Effector CD8-positive, alpha-beta T cell (primary cell): ENCODE results near the gene ZNRD2.

Experiments
- DNase-seq: peaks from one replicate; lab custom pipeline; 2025; lab: John Stamatoyannopoulos, UW

The ZNRD2 gene

DNA sequence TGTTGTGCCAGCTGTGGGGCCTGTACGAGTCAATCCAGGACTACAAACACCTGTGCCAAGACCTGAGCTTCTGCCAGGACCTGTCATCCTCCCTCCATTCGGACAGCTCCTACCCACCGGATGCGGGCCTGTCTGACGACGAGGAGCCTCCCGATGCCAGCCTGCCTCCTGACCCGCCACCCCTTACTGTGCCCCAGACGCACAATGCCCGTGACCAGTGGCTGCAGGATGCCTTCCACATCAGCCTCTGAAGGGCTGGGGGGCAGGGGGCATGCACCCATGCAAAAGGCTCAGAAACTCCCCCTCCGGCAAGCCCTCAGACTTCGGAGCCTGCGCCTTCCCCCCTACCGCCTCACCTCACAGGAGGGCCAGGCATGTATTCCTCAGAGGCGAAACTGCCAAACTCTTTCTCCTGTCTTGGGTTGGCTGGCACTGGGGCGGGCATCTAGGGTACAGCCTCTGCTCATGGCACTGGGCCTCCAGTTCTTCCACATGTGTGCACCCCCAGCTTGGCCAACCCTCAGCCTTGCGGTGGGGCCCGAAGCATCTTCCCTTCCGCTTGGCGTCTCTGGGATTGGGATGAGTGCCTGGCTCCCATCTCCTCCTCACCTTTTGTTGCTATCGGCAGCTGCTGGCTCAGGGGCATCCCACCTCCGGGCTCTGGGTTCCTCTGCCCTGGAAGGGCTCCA lies 3.3 kb downstream of the ZNRD2 start:
- no peak for DNase-seq

DNA sequence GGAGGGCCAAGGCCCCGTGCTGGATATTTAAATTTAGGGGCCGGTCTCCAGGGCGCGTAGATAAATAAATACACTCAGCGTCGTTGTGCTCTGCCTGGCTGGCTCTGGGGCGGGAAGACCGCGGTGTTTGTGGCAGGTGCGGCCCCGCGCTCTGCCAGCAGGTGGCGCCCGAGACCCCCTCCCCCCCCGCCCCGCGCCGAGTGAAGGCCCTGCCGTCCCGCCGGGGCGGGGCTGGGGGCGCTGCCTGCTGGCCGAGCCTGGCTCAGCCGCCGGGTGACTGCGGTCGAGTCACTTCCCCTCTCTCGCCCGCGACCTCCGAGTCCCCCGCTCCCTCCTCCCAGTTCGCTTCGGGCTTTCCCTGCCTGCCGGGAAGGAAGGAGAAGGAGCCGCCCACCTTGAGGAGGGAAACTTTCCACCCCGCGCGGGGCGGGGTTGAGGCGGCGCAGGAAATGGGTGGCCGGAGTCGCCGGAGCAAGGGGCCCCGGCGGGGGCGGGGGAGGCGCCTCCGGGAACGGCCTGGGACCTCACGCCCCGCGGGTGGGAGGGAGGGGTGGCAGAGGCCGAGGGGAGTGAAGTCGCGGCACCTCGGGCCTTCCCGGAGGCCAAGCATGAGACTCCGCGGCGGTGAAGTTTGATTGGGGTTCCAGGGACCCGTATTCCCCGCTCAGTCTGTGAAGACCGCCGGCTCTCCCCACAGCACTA lies 4.0 kb downstream of the ZNRD2 start:
- peak; percentile 79 for DNase-seq

DNA sequence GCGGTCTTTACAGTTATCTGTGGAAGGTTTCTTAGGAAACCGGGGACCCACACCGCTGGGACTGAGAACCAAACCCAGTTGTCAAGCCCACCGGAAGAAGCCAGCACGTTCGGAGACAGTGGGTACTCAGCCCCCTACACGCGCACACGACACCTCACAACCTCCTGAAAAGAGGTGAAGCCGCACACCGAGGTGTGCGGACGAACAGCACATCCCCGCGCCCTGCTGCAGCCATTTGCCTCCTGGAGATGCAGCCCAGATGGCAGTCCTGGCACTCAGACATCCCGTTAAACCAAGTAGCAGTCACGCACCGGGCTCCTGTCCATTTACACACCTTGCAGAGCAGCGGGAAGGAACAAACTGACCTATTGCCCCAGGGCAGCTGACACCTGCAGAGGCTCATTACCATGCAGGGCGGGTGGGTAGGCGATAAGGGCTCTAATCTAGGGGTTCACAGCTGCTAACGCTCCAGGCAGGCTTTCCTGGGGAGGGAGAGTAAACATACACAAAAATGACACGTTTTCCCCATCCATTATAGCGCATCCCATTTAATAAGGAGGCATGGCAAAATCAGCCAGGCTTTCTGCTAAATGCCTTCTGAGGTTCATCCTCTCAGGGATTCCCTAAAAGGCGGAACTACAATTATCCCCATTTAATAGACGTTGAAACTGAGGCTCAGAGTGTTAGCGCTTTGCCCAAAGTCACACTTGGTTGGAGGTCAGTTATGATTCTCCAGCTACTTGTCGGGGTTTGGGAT lies 4.7 kb downstream of the ZNRD2 start:
- no peak for DNase-seq

DNA sequence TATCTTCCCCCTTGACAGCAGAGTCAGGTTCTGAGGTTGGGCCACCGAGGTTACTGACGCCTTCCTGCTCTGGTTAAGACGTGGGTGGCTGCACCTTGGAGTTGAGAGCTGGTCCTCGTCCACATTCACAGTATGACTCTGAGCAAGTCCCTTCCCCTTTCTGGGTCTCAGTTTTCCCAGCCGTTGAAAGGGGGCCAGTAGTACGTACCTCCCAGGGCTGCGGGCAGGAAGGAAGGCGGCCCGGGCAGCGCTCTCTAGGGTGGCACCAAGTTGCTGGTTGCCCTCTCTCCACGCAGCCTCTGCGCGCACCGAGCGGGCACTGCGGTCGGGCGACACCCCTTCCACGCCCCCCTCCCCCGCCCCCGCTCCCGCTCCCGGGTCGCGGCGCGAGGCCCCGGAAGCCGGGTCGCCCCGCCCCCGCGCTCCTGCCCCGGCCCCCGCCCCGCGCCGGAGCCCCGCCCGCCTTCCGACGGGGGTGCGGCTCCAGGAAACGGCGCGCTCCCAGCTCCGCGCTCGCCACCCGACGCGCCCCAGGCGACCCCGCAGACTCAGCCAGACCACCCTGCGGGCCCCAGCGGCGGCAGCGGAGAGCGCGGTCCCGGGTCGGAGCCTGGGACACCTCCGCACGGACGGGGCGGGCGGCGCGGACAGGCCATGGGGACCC lies 5.4 kb downstream of the ZNRD2 start, which contains the start of gene EHBP1L1:
TSS of gene EHBP1L1 (plus strand) at position 486 of the 664 bp plus-strand sequence. CDS start 250 bp downstream, outside the sequence.
- DNase-seq, result peak; percentile 71

DNA sequence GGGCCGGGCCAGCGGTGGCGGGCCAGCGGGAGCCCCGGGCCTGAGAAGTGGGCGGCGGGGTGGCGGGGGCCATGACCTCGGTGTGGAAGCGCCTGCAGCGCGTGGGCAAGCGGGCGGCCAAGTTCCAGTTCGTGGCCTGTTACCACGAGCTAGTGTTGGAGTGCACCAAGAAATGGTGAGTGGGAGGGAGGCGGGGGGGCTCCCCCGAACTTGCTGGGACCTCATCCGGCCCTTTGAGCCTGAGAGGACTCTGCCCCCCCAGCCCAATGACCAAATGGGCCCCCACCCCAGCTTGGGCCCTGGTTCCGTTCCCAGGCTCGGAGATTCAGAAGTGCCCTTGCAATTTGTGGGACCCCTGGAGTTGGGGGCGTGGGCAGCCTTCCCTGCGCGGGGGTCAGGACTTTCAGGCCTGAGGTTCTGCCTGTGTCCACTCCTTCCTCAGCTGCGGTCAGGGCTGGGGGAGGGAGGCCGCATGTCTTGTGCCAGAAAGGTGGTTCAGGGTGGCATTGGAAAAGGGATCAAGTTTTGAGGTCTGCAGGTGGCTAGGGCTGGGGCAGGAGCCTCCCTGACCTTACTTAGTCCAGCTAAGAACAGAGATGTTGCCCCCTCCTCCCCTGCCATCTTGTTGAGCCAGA lies 6.1 kb downstream of the ZNRD2 start:
- no peak for DNase-seq

DNA sequence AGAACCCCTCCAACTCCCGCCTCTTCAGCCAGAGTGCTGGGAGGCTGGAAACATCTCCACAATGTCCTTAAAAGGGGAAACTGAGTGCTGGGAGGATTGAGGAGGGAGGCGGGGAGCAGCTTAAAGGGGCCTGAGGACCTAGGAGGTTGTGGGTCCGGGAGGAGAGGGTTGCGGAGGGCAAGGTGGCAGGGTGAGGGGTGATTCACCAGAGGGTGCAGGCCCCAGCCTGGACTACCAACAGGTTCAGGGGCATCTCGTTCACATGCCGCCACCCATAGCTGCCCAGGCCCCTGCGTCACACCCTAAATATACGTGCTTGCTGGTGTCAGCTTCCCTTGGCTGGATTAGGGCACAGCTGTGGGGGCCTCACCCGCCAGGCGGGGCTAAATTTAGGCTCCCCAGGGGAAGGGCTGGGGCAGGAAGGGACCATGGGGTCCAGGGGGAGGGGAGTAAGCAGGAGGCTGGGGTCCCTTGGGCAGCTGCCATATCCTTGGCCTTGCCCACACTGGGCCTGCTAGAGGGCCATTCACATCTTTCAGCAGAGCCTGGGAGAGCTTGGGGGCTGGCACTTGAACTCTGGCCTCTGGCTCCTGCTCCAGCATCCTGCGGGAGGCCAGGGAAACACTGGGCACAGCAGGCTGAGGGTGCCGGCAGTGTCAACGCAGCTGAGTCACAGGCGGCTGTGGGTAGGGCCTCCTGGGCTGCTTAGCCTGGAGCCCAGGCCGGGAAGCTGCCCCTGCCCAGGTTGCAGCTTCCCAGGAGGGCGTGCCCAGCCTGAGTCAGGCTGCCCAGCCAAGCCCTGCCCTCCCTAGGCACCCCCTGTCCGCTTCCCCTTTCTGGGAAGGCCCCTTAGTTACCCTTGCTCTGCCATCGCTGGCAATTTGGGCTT lies 6.8 kb downstream of the ZNRD2 start:
- no peak for DNase-seq

DNA sequence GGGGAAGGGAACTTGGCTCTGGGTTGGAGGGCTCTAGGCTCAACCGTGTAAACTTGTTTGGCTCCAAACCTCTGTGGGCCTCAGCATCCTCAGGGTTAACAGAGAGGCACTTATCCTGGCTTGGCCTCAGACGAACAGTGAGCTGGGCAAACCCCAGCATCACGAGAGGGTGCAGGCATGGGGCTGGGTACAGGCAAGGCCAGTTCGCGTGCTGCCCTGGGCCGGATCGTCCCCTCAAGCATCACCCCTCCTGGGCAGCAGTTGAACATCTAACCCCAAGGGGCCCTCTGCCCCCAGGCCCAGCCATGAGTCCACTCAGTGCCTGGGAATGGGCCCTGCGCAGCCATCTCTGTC lies 7.5 kb downstream of the ZNRD2 start:
- no peak for DNase-seq

DNA sequence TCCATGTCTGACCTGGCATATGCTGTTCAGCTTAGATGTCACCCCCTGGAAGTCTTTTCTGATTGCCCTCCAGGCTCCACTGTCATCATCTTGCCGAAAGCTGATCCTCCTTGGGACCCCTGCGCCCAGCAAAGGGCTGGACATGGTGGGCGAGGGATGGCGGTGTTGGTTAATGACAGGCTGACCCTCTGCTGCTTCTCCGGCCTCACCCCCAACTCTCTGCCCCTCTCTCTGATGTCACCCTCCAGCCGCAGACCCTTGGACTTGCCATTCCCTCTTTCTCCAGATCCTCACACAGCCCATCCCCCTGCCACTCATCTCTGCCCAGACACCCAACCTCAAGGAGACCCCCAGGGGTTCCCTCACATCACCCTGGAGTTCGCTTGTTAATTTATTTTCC lies 7.9 kb downstream of the ZNRD2 start:
- no peak for DNase-seq

DNA sequence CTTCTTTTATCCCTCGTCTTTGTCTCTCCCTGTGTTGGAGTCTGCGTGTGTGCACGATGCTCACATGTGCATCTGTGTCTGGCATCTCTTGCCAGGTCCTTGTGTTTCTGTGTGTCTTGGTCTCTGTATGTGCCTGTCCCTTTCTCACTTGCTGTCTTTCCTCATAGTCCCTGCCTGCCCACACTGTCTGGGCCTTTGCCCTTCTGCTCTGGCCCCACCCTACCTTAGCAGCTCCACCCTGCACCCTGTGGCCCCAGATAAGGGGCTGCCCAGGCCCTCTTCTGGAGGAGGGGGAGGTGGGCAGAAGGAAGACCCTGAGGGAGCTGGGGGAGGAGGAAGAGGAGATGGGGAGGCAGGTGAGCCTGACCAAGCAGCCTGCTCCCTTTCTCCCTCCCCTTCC lies 8.4 kb downstream of the ZNRD2 start:
- DNase-seq, result no peak

DNA sequence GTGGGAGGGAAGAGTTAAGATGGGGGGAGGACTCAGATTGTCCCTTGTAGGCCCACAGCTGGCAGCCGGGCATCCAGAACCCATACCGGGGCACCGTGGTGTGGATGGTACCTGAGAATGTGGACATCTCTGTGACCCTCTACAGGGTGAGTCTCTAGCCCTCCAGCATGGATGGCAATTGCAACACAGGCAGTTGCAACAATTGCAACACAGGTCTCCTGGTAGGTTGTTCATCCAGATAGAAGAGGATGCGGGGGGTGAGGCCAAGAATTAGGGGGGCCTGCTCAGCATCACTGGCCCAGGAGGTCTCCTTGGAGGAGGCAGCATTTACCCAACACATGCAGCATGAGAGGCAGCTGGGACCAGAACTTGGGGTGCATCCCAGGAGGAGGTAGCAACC lies 9.0 kb downstream of the ZNRD2 start:
- no peak for DNase-seq

DNA sequence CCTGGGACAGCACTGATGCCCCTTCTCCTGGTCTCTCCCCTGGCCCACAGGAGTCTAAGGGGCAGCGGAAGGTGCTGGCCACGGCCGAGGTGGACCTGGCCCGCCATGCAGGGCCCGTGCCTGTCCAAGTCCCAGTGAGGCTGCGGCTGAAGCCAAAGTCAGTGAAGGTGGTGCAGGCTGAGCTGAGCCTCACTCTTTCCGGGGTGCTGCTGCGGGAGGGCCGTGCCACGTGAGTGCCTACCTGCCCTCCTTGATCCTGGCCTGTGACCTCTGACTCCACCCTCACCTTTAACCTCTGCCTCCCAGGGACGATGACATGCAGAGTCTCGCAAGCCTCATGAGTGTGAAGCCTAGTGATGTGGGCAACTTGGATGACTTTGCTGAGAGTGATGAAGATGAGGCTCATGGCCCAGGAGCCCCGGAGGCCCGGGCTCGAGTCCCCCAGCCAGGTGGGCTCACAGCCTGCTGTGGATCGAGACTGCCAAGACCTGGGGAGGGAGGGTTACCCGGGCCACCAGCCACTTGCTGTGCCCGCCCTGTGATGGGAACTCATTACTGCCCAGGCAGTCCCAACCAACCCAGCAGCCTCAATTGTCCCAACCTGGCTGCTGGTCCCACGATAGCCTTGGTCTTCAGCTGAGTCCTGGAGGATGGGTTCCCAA lies 9.9 kb downstream of the ZNRD2 start:
- DNase-seq, result no peak

DNA sequence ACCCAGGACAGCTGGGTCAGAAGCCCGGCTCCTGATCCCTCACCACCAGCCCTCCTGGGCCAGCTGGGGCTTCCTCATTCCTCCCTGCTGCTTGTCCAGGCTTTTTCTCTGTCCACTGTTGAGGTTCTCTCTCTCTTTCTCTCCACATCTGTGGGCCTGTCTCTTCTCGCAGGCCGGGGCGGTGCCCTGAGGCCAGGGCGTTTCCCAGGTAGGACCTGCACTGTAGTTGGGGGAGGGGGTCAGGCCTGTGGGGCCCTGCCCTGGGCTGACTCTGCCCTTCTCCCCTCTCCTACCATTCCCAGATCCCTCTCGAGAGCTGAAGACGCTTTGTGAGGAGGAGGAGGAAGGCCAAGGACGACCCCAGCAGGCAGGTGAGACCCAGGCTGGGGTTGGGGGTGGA lies 10.5 kb downstream of the ZNRD2 start:
- no peak for DNase-seq

DNA sequence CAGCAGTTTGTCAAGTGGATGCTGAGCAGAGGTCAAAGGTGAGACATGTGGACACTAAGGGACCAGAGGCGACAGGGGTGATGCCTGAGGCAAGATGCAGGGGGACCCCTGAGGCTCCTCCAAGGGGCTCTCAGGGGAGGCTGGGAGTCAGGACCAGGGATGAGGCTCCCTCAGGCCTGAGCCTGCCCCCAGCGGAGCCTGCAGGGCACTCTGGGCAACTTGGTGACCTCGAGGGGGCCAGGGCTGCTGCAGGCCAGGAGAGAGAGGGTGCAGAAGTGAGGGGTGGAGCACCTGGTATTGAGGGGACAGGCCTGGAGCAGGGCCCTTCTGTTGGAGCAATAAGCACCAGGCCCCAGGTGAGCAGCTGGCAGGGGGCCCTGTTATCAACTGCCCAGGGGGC lies 11.7 kb downstream of the ZNRD2 start:
- DNase-seq, result no peak

DNA sequence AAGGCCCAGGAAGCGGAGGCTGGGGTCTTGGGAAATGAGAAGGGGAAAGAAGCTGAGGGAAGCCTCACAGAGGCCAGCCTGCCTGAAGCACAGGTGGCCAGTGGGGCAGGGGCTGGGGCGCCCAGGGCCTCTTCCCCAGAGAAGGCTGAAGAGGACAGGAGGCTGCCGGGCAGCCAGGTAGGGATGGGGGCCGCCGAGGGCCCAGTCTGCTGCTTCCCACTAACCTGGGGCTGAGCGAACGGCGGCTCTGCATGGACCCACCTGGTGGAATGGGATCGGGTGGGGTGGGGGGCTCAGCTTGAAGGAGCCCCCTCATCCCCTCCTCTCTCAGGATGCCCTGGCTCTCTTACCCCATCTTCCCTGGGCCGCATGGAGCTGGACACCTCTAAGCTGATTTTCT lies 13.3 kb downstream of the ZNRD2 start:
- no peak for DNase-seq

DNA sequence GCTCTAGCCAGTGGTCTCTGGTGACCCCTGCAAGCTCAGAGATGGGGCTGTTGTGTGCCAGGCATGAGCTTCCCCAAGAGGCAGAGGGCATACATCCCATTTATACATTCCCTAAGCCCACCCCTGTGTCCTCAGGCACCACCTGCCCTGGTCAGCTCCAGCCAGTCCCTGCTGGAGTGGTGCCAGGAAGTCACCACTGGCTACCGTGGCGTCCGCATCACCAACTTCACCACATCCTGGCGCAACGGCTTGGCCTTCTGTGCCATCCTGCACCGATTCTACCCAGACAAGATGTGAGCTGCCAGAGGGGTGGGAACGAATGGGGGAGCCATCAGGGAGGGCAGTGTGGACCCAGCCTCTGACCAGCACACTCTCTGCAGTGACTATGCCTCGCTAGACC lies 13.8 kb downstream of the ZNRD2 start:
- DNase-seq, result no peak

DNA sequence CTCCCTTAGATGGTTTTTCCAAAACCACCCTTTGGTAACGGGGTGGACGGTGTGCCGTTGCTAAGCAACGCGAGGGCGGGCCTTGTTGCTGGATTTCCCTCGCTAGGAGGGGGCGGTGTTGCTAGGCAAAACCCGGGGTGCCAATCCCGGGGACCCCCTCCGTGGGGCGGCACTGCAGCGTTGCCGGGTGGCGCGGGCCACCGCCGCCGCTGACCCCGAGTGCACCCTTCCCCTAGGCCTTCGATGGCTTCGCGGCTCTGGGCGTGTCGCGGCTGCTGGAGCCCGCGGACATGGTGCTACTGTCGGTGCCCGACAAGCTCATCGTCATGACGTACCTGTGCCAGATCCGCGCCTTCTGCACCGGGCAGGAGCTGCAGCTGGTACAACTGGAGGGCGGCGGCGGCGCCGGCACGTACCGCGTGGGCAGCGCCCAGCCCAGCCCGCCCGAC lies 14.5 kb downstream of the ZNRD2 start:
- no peak for DNase-seq

DNA sequence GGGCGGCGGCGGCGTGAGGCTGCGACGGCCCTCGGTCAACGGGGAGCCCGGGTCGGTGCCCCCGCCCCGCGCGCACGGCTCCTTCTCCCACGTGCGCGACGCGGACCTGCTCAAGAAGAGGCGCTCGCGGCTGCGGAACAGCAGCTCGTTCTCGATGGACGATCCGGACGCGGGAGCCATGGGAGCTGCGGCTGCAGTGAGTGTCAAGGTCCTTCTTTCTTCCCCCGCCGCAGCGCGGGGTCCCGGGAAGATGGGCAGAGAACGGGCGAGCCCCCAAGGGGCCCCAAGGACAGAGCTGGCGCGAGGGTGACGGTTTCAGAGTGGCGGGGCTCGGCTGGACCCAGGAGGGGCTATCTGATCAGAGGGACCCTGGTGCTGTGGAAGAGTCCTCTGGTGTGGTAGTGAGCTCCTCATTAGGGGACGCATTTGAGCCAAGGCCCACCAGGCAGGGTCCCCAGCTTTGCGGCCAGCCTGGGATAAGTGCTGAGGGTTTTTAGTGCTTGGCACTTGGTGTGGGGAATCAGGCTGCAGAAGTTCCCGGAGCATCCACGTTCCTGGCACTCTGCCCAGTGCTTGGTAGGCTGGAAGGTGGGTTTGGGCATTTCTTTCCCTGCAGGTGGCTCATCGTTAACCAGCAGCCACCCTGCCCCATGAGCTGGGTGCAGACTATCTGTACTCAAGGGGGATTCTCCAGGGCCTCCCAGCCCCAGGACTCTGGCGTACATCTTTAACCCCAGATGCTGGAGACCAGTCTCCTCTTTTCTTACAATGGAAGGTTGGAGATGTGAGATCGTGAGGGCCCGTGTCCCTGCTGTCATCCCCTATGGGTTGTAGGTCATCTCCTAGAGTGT lies 15.3 kb downstream of the ZNRD2 start:
- no peak for DNase-seq

DNA sequence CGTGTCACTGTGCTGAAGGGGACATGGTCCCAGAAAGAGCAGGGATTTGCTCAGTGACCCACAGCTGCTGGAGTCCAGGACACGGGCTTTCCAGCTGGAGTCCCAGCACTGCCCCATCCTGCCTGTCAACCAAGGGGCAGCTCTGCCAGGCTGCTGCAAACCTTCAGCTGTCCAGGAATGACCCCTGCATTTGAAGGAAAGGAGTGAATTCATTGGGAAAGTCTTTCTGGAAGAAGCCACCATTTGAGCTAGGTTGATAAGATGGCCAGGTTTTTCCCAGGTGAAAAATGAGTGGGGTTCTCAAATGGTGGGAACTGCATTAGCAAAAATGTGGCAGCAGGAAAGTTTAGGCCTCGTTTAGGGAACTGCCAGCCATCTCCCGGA lies 16.0 kb downstream of the ZNRD2 start:
- no peak for DNase-seq

DNA sequence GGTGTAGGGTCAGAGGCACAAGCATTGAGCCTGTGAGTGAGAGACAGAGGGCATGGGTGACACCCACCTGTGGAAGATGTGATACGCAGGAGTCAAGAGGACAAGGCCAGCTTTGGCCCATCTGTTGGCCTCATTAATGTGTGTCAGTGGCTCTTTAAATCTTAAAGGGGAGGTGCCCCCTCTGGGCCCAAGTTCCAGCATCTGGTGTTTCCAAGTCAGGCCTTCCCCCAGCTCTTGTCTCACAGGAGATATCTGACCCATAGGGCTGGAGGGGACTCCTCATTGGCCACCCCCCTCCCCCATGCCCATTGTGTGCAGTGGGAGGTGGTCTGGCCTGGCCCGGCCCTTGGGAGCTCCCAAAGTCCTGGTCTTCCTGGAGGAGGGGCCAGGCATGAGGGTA lies 16.4 kb downstream of the ZNRD2 start:
- DNase-seq, result no peak
